ENCODE results near the gene LEO1.

Gene LEO1

DNA sequence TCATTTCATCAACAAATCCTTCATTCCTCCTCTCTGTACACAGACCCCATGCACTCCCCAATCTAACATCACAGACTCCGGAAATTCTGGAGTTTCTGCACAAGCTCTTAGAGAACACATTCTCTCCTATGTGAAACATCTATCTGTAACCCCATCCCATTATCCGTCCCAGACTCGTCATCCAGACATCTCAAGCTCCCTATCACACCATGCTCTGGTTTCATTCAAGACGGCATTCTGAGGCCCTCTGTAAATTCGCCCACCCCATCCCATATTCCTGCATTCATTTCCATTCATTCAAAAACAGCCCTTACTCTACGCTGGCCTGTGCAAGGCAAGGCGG lies 575 bp downstream of the LEO1 start:
- peak overlapping the region; percentile 99 for H3K4me3 ChIP-seq (ENCODE audit: low read depth, low read length)
- TF ChIP-seq, protein P1, sequence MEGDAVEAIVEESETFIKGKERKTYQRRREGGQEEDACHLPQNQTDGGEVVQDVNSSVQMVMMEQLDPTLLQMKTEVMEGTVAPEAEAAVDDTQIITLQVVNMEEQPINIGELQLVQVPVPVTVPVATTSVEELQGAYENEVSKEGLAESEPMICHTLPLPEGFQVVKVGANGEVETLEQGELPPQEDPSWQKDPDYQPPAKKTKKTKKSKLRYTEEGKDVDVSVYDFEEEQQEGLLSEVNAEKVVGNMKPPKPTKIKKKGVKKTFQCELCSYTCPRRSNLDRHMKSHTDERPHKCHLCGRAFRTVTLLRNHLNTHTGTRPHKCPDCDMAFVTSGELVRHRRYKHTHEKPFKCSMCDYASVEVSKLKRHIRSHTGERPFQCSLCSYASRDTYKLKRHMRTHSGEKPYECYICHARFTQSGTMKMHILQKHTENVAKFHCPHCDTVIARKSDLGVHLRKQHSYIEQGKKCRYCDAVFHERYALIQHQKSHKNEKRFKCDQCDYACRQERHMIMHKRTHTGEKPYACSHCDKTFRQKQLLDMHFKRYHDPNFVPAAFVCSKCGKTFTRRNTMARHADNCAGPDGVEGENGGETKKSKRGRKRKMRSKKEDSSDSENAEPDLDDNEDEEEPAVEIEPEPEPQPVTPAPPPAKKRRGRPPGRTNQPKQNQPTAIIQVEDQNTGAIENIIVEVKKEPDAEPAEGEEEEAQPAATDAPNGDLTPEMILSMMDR (IDR thresholded peaks at IDR 0.05; ENCODE audit: borderline replicate concordance, insufficient read depth, low read depth, low read length): no peak

GRCh38 chr15:51970132-51970817 lies 1.3 kb downstream of the LEO1 start:
- peak overlapping the region; percentile 99 for H3K4me3 ChIP-seq (ENCODE audit: low read depth, low read length)
- TF ChIP-seq, protein P1 (IDR thresholded peaks at IDR 0.05; ENCODE audit: borderline replicate concordance, insufficient read depth, low read depth, low read length): no peak

DNA sequence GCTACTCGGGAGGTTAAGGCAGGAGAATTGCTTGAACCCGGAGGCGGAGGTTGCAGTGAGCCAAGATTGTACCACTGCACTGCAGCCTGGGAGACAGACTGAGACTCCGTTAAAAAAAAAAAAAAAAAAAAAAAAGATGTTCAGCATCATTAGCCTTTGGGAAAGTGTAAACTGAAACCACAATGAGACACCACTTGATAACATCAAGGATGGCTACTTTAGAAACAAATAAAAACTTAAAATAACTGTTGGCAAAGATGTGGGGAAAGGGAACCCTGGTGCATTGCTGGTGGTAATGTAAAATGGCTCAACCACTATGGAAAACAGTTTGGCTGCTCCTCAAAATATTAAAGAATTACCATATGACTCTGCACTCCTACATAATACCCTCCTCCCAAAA lies 1.9 kb downstream of the LEO1 start:
- TF ChIP-seq, protein P1 (IDR thresholded peaks at IDR 0.05; ENCODE audit: borderline replicate concordance, insufficient read depth, low read depth, low read length): no peak
- H3K4me3 ChIP-seq (ENCODE audit: low read depth, low read length): no peak overlapping the region

GRCh38 chr15:51967583-51967982 lies 4.0 kb downstream of the LEO1 start:
- no peak overlapping the region for H3K4me3 ChIP-seq (ENCODE audit: low read depth, low read length)
- TF ChIP-seq, protein P1 (IDR thresholded peaks at IDR 0.05; ENCODE audit: borderline replicate concordance, insufficient read depth, low read depth, low read length): no peak

GRCh38 chr15:51966192-51966591 lies 5.4 kb downstream of the LEO1 start:
- no peak overlapping the region for H3K4me3 ChIP-seq (ENCODE audit: low read depth, low read length)

DNA sequence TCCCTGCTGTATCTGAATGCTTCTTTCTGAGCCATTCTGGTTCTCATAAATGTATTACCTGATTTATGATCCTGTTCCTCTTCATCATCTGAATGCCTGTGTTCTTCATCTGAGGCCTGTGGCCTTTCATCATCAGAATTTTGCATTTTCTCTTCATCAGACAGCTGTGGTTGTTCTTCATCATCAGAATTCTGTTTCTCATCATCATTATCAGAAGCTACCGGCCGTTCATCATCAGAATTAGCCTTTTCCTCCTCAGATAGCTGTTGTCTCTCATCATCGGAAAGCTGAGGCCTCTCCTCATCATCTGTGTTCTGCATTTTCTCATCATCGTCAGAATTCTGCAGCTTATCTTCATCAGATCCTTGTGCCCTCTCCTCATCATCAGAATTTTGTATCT lies 5.9 kb downstream of the LEO1 start:
- TF ChIP-seq, protein P1 (IDR thresholded peaks at IDR 0.05; ENCODE audit: borderline replicate concordance, insufficient read depth, low read depth, low read length): no peak
- no peak overlapping the region for H3K4me3 ChIP-seq (ENCODE audit: low read depth, low read length)

More at GRCh38 chr15:51966192-51966591, 5.4 kb downstream of the LEO1 start:
- TF ChIP-seq, protein P1 (IDR thresholded peaks at IDR 0.05; ENCODE audit: borderline replicate concordance, insufficient read depth, low read depth, low read length): no peak

DNA sequence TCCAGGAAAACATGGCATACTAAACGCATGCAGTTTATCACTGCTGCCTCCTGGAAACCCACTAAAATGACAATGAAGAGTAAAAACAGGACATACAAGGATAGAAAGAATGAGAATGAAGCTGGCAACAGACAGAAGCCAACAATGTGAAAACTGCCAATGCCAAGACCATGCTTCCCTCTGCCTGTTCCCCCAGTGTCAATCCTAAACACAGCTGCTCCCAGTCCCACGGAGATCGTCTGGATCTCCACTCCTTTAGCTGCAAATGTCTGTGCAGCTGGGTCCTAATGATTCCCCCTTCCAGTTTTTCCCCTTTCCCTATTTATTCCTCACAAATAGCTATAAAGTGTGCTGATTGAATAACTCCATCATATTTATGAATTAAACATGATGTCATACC lies 16.1 kb downstream of the LEO1 start:
- TF ChIP-seq, protein P1 (IDR thresholded peaks at IDR 0.05; ENCODE audit: borderline replicate concordance, insufficient read depth, low read depth, low read length): no peak
- H3K4me3 ChIP-seq (ENCODE audit: low read depth, low read length): no peak overlapping the region

All from GM12875 (cell line).